NCI-H1105 (cell line): ENCODE measurements around the gene MALAT1.

Experiments
- DNase-seq: peaks from one replicate; lab custom pipeline; 2025; lab: John Stamatoyannopoulos, UW

The MALAT1 gene

GRCh38 chr11:65540290-65541092, 41.6 kb downstream of the MALAT1 start:
- peak; percentile 83 for DNase-seq

DNA sequence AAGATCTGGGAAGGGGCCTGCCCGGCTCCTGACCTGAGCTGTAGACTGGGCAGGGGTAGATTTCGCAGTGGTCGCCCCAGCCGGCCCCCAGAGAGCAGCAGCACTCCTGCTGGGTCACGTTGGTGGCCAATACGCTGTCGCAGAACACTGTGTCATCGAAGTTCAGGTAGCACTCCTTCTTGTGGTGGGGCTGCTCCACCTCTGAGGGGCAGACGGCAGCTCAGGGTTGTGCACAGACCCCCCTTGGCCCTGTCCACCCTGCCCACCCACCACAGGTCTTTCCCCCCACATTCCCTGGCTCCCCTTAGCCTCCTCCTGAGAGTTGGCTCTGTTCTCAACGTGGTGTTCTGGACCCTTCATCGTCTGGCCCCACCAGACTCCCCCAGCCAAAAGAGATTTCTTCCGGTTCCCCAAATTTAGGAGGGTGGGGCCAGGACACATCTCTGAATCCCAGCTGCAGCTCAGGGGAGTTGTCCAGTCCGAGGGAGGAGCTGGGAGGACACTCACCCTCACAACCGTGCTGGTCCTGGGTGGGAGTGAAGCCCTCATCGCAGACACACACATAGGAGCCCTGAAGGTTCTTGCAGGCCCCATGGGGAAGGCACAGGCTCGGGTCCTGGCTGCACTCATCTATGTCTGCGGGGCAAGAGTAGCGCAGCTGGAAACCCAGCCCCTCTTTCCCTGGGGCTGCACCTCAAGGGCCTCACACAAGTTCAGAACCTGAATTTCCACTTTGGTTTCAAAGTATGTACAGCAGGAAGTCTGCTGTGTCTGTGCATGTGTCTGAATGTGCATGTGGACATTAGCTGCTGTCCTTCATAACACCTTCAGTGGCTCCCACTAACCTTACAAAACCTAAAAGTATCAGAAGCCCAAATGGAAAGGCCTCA, 42.5 kb downstream of the MALAT1 start:
- no peak for DNase-seq

GRCh38 chr11:65542738-65543390, 44.0 kb downstream of the MALAT1 start:
- no peak for DNase-seq

- DNase-seq = no peak
Measured at GRCh38 chr11:65545853-65546216, 47.0 kb downstream of the MALAT1 start.

- DNase-seq = peak; percentile 93
Measured at GRCh38 chr11:65546217-65546958, 47.5 kb downstream of the MALAT1 start.

DNA sequence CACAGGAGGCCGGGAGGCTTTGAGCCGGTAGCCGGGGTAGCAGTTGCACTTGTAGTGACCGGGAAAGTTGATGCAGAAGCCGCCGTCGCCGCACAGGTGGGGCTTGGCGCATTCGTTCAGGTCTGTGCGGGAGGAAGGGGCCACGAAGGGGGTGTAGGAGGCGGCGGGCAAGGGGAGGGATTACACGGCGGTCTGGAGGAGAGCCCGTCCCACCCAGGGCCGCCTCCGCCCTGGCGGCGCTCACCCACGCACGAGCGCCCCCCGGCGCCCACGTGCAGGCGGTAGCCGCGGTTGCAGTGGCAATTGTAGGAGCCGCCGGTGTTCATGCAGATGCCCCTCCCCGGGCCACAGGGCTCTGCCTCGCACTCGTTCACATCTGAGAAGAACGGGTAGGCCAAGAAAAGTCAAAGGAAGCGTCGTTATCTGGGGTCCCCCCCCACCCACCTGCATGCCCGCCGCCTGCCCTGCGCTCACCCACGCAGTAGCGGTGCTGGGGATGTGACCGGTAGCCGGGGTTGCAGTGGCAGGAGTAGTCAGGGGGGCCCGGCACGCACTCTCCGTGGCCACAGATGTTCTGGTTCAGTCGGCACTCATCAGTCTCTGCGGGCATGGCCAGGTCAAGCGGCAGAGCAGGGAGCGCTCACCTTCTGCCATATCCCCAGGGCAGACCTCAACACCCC, 48.7 kb downstream of the MALAT1 start:
- no peak for DNase-seq

GRCh38 chr11:65548395-65548794, 49.5 kb downstream of the MALAT1 start:
- no peak for DNase-seq

GRCh38 chr11:65549096-65549495, 50.3 kb downstream of the MALAT1 start:
- DNase-seq = no peak

- DNase-seq = peak; percentile 85
Measured at GRCh38 chr11:65551572-65552387, 52.9 kb downstream of the MALAT1 start.

DNA sequence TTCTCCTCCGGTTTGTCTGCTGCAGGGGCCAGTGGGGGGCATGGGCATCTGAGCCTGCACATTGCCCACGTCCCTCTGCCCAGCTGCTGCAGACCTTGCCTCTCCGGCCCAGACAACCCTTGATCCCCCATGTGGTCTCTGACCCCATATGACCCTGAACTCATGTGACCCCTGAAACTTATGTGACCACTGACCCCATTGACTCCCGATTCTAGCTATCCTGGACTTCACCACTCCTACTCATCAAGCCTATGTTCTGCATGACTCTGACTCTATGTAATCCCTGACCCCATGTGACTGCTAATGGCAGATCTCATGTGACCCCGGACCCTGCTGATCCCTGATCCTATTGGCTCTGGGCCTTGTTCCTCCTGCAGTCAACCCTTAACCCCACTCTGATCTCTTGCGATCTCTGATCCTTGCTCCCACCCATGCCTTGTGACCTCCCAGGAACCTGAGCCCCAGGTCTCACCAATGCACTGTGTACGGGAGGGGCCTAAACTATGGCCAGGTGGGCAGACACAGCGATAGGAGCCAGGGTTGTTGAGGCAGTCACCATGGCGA, 53.6 kb downstream of the MALAT1 start:
- DNase-seq = no peak

- DNase-seq = no peak
Measured at GRCh38 chr11:65553301-65554001, 54.6 kb downstream of the MALAT1 start.

DNA sequence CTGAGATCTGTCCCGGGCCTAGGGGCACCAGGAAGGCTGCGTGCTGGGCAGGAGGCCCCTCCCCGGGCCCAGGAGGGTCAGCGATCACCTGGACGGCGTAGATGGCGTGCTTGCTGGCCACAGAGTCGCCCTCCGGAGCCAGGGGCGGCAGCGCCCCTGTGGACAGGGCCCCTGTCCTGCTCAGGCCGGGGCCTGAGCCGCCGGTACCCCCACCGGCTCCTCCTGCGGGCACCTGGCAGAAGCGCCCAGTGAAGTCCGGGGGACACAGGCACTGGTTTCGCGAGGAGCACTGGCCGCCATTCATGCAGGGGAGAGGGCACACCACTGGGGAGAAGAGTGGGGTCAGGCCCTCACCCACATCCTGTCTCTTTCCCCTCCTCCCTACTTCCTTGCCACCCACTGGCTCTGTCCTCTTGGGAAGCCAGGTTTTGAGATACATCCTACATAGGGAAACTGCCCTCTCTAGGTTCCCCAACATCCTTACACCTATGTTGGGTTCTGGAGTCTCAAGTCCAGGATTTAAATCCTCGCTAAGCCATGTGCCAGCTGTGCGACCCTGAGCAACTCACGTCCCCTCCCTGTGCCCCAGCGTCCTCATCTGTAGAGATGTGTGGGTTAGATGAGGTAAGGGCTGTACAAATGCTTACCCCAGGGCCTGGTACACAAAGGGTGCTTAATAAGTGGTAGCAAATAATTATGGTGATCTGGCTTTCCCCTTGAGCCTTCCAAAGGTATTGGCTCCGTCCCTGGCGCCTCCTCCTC, 55.4 kb downstream of the MALAT1 start:
- no peak for DNase-seq

- no peak for DNase-seq
Measured at GRCh38 chr11:65554842-65555430, 56.1 kb downstream of the MALAT1 start.

- DNase-seq = no peak
Measured at GRCh38 chr11:65555693-65556231, 56.9 kb downstream of the MALAT1 start.
